Activated naive CD4-positive, alpha-beta T cell treated with Interleukin-2 at 50 U/mL for 16 hours (primary cell): ENCODE measurements around the gene EFNA2.

Source experiments
- DNase-seq: peaks from one replicate; pipeline ENCODE4 v3.0.0-alpha.2; 2020

Gene EFNA2

GRCh38 chr19:1249298-1249989, 36.2 kb upstream of the EFNA2 start:
- peak; percentile 94 for DNase-seq

GRCh38 chr19:1249990-1250436, 35.7 kb upstream of the EFNA2 start:
- DNase-seq = no peak

- peak; percentile 47 for DNase-seq
Measured at GRCh38 chr19:1250437-1251260, 35.0 kb upstream of the EFNA2 start.

GRCh38 chr19:1251330-1252220, 34.1 kb upstream of the EFNA2 start:
- DNase-seq = peak; percentile 63

GRCh38 chr19:1252221-1252820, 33.4 kb upstream of the EFNA2 start:
- DNase-seq = peak; percentile 59

- DNase-seq = peak; percentile 70
Measured at GRCh38 chr19:1252821-1253513, 32.7 kb upstream of the EFNA2 start.

- DNase-seq = no peak
Measured at GRCh38 chr19:1253514-1254080, 32.1 kb upstream of the EFNA2 start.

- DNase-seq = no peak
Measured at GRCh38 chr19:1254081-1254527, 31.6 kb upstream of the EFNA2 start.

- no peak for DNase-seq
Measured at GRCh38 chr19:1254530-1255185, 31.0 kb upstream of the EFNA2 start.

GRCh38 chr19:1255186-1256161, 30.2 kb upstream of the EFNA2 start:
- no peak for DNase-seq

- DNase-seq = no peak
Measured at GRCh38 chr19:1256646-1257474, 28.8 kb upstream of the EFNA2 start.

- DNase-seq = no peak
Measured at GRCh38 chr19:1257475-1258162, 28.1 kb upstream of the EFNA2 start.

GRCh38 chr19:1258163-1258492, 27.5 kb upstream of the EFNA2 start:
- DNase-seq = no peak

GRCh38 chr19:1258707-1259205, 26.9 kb upstream of the EFNA2 start:
- DNase-seq = no peak

- DNase-seq = peak; percentile 73
Measured at GRCh38 chr19:1259206-1259875, 26.3 kb upstream of the EFNA2 start.

GRCh38 chr19:1259876-1260748, 25.6 kb upstream of the EFNA2 start:
- peak; percentile 58 for DNase-seq
